Right atrium auricular region (tissue), 2 donors: ENCODE results near the gene CERK. TPM values are rescaled to one million over a fixed set of nuclear protein-coding genes. Genes with fewer than 3 reads are reported as not detected.
A peak's percentile ranks its signal among the peaks of the same experiment; 100 is the strongest.

Experiments
- DNase-seq: peaks from one replicate; pipeline ENCODE4 v3.0.0-alpha.2; 2019; ENCODE audit warnings: low spot score
- H3K27ac ChIP-seq, 2 donors: fragments of 200-600 bp; sonication (generic); 1 replicate in 1 of 2; 2 replicates in 1 of 2; pipeline ENCODE4 v1.5.1; 2016 to 2019
- H3K27me3 ChIP-seq, 2 donors: fragments of 200-600 bp; sonication (generic); one replicate each; pipeline versions ENCODE4 v1.5.1 to v1.6.0; 2017 to 2019
- H3K36me3 ChIP-seq: fragments of 200-600 bp; sonication (generic); one replicate; pipeline ENCODE4 v1.5.1; 2016
- H3K4me1 ChIP-seq, 2 donors: fragments of 200-600 bp; sonication (generic); one replicate each; pipeline versions ENCODE4 v1.5.1 to v1.6.0; 2017 to 2019
- H3K4me3 ChIP-seq, 2 donors: fragments of 200-600 bp; sonication (generic); 1 replicate in 1 of 2; 2 replicates in 1 of 2; pipeline ENCODE4 v1.5.1; 2017 to 2019; ENCODE audit warnings: mild to moderate bottlenecking in 1 of 2, moderate library complexity in 1 of 2
- H3K9me3 ChIP-seq, 2 donors: fragments of 200-600 bp; sonication (generic); one replicate each; pipeline ENCODE4 v1.5.1; 2019
- CTCF ChIP-seq, 2 donors: fragments of 200-600 bp; sonication (generic); IDR thresholded peaks; one replicate each; pipeline ENCODE4 v1.5.1; 2019; ENCODE audit warnings: antibody characterized with exemption in 2 of 2
- total RNA-seq, 2 donors: library from RNA; depleted of rRNA; stranded (reverse); fragments of >200 nt; gene quantifications; one replicate each; pipeline ENCODE4 v1.1.0, GENCODE V29; 2016

The CERK gene
- total RNA-seq, 2 donors from 2014 or later, result 46.0 to 59.8 TPM

DNA sequence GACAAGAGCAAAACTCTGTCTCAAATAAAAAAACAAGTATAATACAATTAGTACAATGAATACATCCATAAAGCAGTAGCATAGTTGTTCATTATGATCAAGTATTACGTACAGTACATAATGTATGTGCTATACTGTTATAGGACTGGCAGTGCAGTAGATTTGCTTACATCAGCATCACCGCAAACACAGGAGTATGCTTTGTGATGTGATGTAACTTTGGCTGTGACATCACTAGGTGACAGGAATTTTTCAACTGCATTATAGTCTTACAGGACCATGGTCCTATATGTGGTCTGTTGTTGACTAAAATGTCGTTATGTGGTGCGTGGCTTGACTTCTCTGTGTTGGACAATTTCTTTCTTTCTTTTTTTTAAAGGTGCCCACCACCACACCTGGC, 41.0 kb upstream of the CERK start:
- DNase-seq, result no peak
- Histone ChIP-seq H3K36me3 (no peaks in the 10 kb centered on the region), H3K27ac (no peak overlapping the region), H3K4me3 (no peak overlapping the region), H3K9me3 (no peaks in the 10 kb centered on the region), H3K4me1 (peaks cover 0 to 41% of the 10 kb centered on the region in 2 donors), H3K27me3 (no peaks in the 10 kb centered on the region)
- no peak for TF ChIP-seq CTCF (IDR thresholded peaks at IDR 0.05)

- Histone ChIP-seq H3K9me3 (no peaks in the 10 kb centered on the region), H3K36me3 (no peaks in the 10 kb centered on the region), H3K27me3 (no peaks in the 10 kb centered on the region), H3K27ac (peak overlapping the region; percentile 13 to 31), H3K4me3 (no peak overlapping the region), H3K4me1 (peaks cover 0 to 54% of the 10 kb centered on the region in 2 donors)
- DNase-seq, result no peak
- no peak for TF ChIP-seq CTCF (IDR thresholded peaks at IDR 0.05)
These were observed 39.5 kb upstream of the CERK start for GRCh38 chr22:46777609-46777970.

DNA sequence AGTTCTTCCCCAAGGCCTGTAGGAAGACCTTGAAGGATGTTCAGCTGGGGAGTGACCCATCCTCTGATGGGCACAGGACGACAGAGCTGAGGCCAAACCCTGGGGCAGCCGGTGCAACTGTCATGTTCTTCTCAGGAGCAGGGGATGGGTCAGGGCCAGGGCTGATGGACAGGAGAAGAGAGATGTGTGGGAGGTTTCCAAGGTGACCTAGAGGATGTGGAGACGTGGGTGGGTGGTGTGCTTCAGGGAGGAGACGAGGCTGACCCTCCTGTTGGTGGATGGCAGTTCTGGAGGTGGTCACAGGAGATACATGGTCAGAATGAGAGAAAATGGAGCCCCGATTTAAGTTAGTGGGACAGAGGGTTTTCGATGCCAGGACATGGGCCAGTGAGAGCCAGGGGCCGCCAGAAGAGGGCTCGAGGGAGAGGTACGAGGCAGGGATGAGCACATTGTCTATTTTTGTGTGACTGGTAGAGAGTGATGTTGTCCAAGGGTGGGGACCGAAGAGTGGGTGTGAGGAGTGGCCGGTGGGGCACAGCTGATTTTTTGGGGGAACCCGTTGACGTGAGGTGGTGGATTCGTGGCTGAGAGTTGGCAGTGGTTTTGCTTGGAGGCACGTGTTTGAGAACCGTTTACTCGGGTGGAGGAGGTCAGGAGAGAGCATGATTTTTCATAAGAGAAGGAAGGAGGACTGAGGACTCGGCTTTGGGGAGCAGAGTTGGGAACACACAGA, 39.0 kb upstream of the CERK start:
- TF ChIP-seq CTCF (IDR thresholded peaks at IDR 0.05), result no peak
- Histone ChIP-seq H3K9me3 (no peaks in the 10 kb centered on the region), H3K27me3 (no peaks in the 10 kb centered on the region), H3K4me3 (no peak overlapping the region), H3K27ac (peak overlapping the region; percentile 13 to 31), H3K36me3 (no peaks in the 10 kb centered on the region), H3K4me1 (peaks cover 0 to 54% of the 10 kb centered on the region in 2 donors)
- no peak for DNase-seq

- no peaks in the 10 kb centered on the region for H3K36me3 ChIP-seq
- TF ChIP-seq CTCF (IDR thresholded peaks at IDR 0.05), result no peak
- H3K27ac ChIP-seq, result no peak overlapping the region
- H3K4me1 ChIP-seq, result peaks cover 0 to 54% of the 10 kb centered on the region in 2 donors
- H3K4me3 ChIP-seq, result no peak overlapping the region
- H3K27me3 ChIP-seq, result no peaks in the 10 kb centered on the region
- no peak for DNase-seq
- H3K9me3 ChIP-seq, result no peaks in the 10 kb centered on the region
These were observed 38.1 kb upstream of the CERK start for GRCh38 chr22:46775850-46776826.

- no peak overlapping the region for H3K4me3 ChIP-seq
- peak overlapping the region; percentile 38 to 69 for H3K27ac ChIP-seq
- no peaks in the 10 kb centered on the region for H3K9me3 ChIP-seq
- peaks cover 0 to 56% of the 10 kb centered on the region in 2 donors for H3K4me1 ChIP-seq
- H3K27me3 ChIP-seq, result no peaks in the 10 kb centered on the region
- TF ChIP-seq CTCF (IDR thresholded peaks at IDR 0.05), result no peak
- H3K36me3 ChIP-seq, result no peaks in the 10 kb centered on the region
- no peak for DNase-seq
These were observed 37.2 kb upstream of the CERK start for GRCh38 chr22:46774980-46775849.
